OCI-LY1 (cell line): ENCODE results near the gene ZNF610.

ENCODE experiments used
- H2AFZ ChIP-seq: fragments of 200-600 bp; sonication (generic), shearing (Covaris generic); 2 replicates; pipeline ENCODE4 v1.6.0; 2014; ENCODE audit warnings: antibody characterized with exemption, mild to moderate bottlenecking, low read length
- H3F3A ChIP-seq: fragments of 200-600 bp; sonication (generic), shearing (Covaris generic); 2 replicates; pipeline ENCODE4 v1.6.0; 2014; ENCODE audit warnings: mild to moderate bottlenecking, antibody characterized with exemption, low read length, moderate library complexity; ENCODE audit not compliant: insufficient read depth
- H3K27ac ChIP-seq: fragments of 200-600 bp; sonication (generic); 2 replicates; pipeline ENCODE4 v1.5.1; 2014; ENCODE audit warnings: low read length, mixed run types, mild to moderate bottlenecking, low read depth; ENCODE audit not compliant: poor library complexity, severe bottlenecking
- H3K27me3 ChIP-seq: fragments of 200-600 bp; sonication (generic); 2 replicates; pipeline ENCODE4 v1.6.0; 2014; ENCODE audit warnings: antibody characterized with exemption, mild to moderate bottlenecking, low read length, moderate library complexity; ENCODE audit not compliant: insufficient read depth
- H3K36me3 ChIP-seq: fragments of 200-600 bp; sonication (generic); 2 replicates; pipeline ENCODE4 v1.6.1; 2014; ENCODE audit warnings: mild to moderate bottlenecking, antibody characterized with exemption, low read length, moderate library complexity, mixed read lengths; ENCODE audit not compliant: insufficient read depth
- H3K4me1 ChIP-seq: fragments of 200-600 bp; sonication (generic); 2 replicates; pipeline ENCODE4 v1.5.1; 2014; ENCODE audit warnings: mild to moderate bottlenecking, low read length, moderate library complexity; ENCODE audit not compliant: insufficient read depth, severe bottlenecking
- H3K4me2 ChIP-seq: fragments of 200-600 bp; sonication (generic), shearing (Covaris generic); 2 replicates; pipeline ENCODE4 v1.6.1; 2014; ENCODE audit warnings: low read length
- H3K4me3 ChIP-seq: fragments of 200-600 bp; sonication (generic); 2 replicates; pipeline ENCODE4 v1.5.1; 2014; ENCODE audit warnings: low read length, low read depth, mild to moderate bottlenecking, mixed read lengths; ENCODE audit not compliant: poor library complexity, severe bottlenecking
- H3K79me2 ChIP-seq: fragments of 200-600 bp; shearing (Covaris generic); 2 replicates; pipeline ENCODE4 v1.6.1; 2016; ENCODE audit warnings: mixed run types, low read length, mixed read lengths; ENCODE audit not compliant: insufficient read depth
- H3K9ac ChIP-seq: fragments of 200-600 bp; sonication (generic), shearing (Covaris generic); 2 replicates; pipeline ENCODE4 v1.6.1; 2014; ENCODE audit warnings: mild to moderate bottlenecking, low read length, mixed read lengths
- H3K9me2 ChIP-seq: fragments of 200-600 bp; sonication (generic), shearing (Covaris generic); 2 replicates; pipeline ENCODE4 v1.6.1; 2014; ENCODE audit warnings: low read depth, mild to moderate bottlenecking, low read length, mixed read lengths
- H3K9me3 ChIP-seq: fragments of 200-600 bp; shearing (Covaris generic); 2 replicates; pipeline ENCODE4 v1.6.1; 2014; ENCODE audit warnings: low read length, mixed read lengths
- H4K20me1 ChIP-seq: fragments of 200-600 bp; sonication (generic), shearing (Covaris generic); 2 replicates; pipeline ENCODE4 v1.6.0; 2016; ENCODE audit warnings: mild to moderate bottlenecking, low read length; ENCODE audit not compliant: insufficient read depth
- CTCF ChIP-seq: fragments of 200-600 bp; sonication (generic), shearing (Covaris generic); IDR thresholded peaks from 2 replicates; pipeline ENCODE4 v1.5.1; 2017; ENCODE audit warnings: mild to moderate bottlenecking, antibody characterized with exemption, low read length, moderate library complexity, mixed read lengths
- EZH2 ChIP-seq: fragments of 200-600 bp; sonication (generic), shearing (Covaris generic); IDR thresholded peaks from 2 replicates; pipeline ENCODE4 v1.8.0; 2017; ENCODE audit warnings: borderline replicate concordance, mixed run types, mild to moderate bottlenecking, antibody characterized with exemption, low read length, moderate library complexity, mixed read lengths

The ZNF610 gene

GRCh38 chr19:52398081-52398441 lies 62.0 kb downstream of the ZNF610 start:
- H3K27ac ChIP-seq, result no peak overlapping the region
- H2AFZ ChIP-seq, result no peak overlapping the region

GRCh38 chr19:52410276-52410675 lies 74.2 kb downstream of the ZNF610 start:
- no peak overlapping the region for H2AFZ ChIP-seq
- no peaks in the 10 kb centered on the region for H3K9me2 ChIP-seq
- no peaks in the 10 kb centered on the region for H3K36me3 ChIP-seq
- TF ChIP-seq EZH2, result no peak
- no peak for TF ChIP-seq CTCF
- no peaks in the 10 kb centered on the region for H3K27me3 ChIP-seq
- peaks cover under 1% of the 10 kb centered on the region; the same call in 1 of the 2 replicates for H3K9me3 ChIP-seq
- H3K4me3 ChIP-seq, result no peak overlapping the region
- H3K79me2 ChIP-seq, result no peaks in the 10 kb centered on the region
- H3K4me1 ChIP-seq, result no peaks in the 10 kb centered on the region
- no peaks in the 10 kb centered on the region for H3F3A ChIP-seq
- no peak overlapping the region for H3K4me2 ChIP-seq
- H3K27ac ChIP-seq, result no peak overlapping the region
- no peaks in the 10 kb centered on the region for H4K20me1 ChIP-seq
- H3K9ac ChIP-seq, result no peak overlapping the region

More at GRCh38 chr19:52398081-52398441, 62.0 kb downstream of the ZNF610 start:
- no peaks in the 10 kb centered on the region for H3K4me1 ChIP-seq
- H3K9me3 ChIP-seq, result no peaks in the 10 kb centered on the region
- no peak overlapping the region for H3K9ac ChIP-seq
- H3K9me2 ChIP-seq, result no peaks in the 10 kb centered on the region
- TF ChIP-seq CTCF (no peak), EZH2 (no peak)
- H3K4me2 ChIP-seq, result no peak overlapping the region
- H4K20me1 ChIP-seq, result no peaks in the 10 kb centered on the region
- H3K4me3 ChIP-seq, result no peak overlapping the region
- no peaks in the 10 kb centered on the region for H3K36me3 ChIP-seq
- H3F3A ChIP-seq, result no peaks in the 10 kb centered on the region
- no peaks in the 10 kb centered on the region for H3K79me2 ChIP-seq
- no peaks in the 10 kb centered on the region for H3K27me3 ChIP-seq

- H3K9ac ChIP-seq, result no peak overlapping the region
- H3K9me3 ChIP-seq, result peaks cover 12% of the 10 kb centered on the region
- H2AFZ ChIP-seq, result no peak overlapping the region
- no peaks in the 10 kb centered on the region; the same call in 1 of the 2 replicates for H3K36me3 ChIP-seq
- H3K27me3 ChIP-seq, result no peaks in the 10 kb centered on the region
- H3K27ac ChIP-seq, result no peak overlapping the region
- no peak for TF ChIP-seq EZH2
- no peak for TF ChIP-seq CTCF
- H4K20me1 ChIP-seq, result no peaks in the 10 kb centered on the region
- no peak overlapping the region for H3K4me3 ChIP-seq
- no peaks in the 10 kb centered on the region for H3K4me1 ChIP-seq
- no peaks in the 10 kb centered on the region for H3K79me2 ChIP-seq
- no peak overlapping the region for H3K4me2 ChIP-seq
- H3F3A ChIP-seq, result no peaks in the 10 kb centered on the region
- H3K9me2 ChIP-seq, result no peaks in the 10 kb centered on the region
These were observed 79.7 kb downstream of the ZNF610 start for GRCh38 chr19:52415711-52416110.
